ENCODE data around the gene MEI4.

- no peak for TF ChIP-seq EZH2 (IDR thresholded peaks at IDR 0.05)
- TF ChIP-seq, protein P1, sequence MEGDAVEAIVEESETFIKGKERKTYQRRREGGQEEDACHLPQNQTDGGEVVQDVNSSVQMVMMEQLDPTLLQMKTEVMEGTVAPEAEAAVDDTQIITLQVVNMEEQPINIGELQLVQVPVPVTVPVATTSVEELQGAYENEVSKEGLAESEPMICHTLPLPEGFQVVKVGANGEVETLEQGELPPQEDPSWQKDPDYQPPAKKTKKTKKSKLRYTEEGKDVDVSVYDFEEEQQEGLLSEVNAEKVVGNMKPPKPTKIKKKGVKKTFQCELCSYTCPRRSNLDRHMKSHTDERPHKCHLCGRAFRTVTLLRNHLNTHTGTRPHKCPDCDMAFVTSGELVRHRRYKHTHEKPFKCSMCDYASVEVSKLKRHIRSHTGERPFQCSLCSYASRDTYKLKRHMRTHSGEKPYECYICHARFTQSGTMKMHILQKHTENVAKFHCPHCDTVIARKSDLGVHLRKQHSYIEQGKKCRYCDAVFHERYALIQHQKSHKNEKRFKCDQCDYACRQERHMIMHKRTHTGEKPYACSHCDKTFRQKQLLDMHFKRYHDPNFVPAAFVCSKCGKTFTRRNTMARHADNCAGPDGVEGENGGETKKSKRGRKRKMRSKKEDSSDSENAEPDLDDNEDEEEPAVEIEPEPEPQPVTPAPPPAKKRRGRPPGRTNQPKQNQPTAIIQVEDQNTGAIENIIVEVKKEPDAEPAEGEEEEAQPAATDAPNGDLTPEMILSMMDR (IDR thresholded peaks at IDR 0.05), result no peak
Measured at GRCh38 chr6:77633471-77633870, 19.4 kb upstream of the MEI4 start.

Measured in neural progenitor cell (in vitro differentiated cells).